Activated CD4-positive, alpha-beta memory T cell treated with anti-CD3 and anti-CD28 coated beads for 36 hours (primary cell): ENCODE data around the gene MS4A4E. TPM values are rescaled to one million over a fixed set of nuclear protein-coding genes. Genes with fewer than 3 reads are reported as not detected.
"Not testable (repeated sequence)": the region's sequence is repeated elsewhere in the genome, so short reads cannot be mapped to it uniquely, and the experiment has no call there.

Source experiments
- CTCF ChIA-PET: fragments of 350-600 bp; sonication (Branson Sonifier 250); formaldehyde crosslinking; loops from one replicate; lab custom pipeline; 2021; ENCODE audit warnings: antibody characterized with exemption, inconsistent platforms; lab: Charles Lee
- POLR2A ChIA-PET: fragments of 350-600 bp; sonication (Branson Sonifier 250); formaldehyde crosslinking; loops from one replicate; lab custom pipeline; 2021; ENCODE audit warnings: antibody characterized with exemption; lab: Charles Lee
- DNase-seq: peaks from one replicate; pipeline ENCODE4 v3.0.0-alpha.2; 2020
- H3K27ac Mint-ChIP-seq: one replicate; pipeline ENCODE4 v1.8.0; 2021; ENCODE audit warnings: mixed read lengths
- H3K27me3 Mint-ChIP-seq: one replicate; pipeline ENCODE4 v1.8.0; 2021; ENCODE audit warnings: mixed read lengths
- H3K36me3 Mint-ChIP-seq: one replicate; pipeline ENCODE4 v1.8.0; 2021; ENCODE audit warnings: mixed read lengths
- H3K4me1 Mint-ChIP-seq: one replicate; pipeline ENCODE4 v1.8.0; 2021; ENCODE audit warnings: low read depth, mixed read lengths
- H3K4me3 Mint-ChIP-seq: one replicate; pipeline ENCODE4 v1.8.0; 2021; ENCODE audit warnings: mild to moderate bottlenecking, mixed read lengths
- H3K9me3 Mint-ChIP-seq: one replicate; pipeline ENCODE4 v1.8.0; 2021; ENCODE audit warnings: mixed read lengths
- intact Hi-C: fragments of 100-400 bp; cut with micrococcal nuclease; formaldehyde crosslinking; loops from one replicate; pipeline ENCODE4 v1.15.1; 2023
- total RNA-seq, 2 experiments: library from RNA; stranded (reverse); gene quantifications; one replicate each; pipeline ENCODE4 v1.2.3, GENCODE V29; 2021

The MS4A4E gene
- not detected for total RNA-seq

DNA sequence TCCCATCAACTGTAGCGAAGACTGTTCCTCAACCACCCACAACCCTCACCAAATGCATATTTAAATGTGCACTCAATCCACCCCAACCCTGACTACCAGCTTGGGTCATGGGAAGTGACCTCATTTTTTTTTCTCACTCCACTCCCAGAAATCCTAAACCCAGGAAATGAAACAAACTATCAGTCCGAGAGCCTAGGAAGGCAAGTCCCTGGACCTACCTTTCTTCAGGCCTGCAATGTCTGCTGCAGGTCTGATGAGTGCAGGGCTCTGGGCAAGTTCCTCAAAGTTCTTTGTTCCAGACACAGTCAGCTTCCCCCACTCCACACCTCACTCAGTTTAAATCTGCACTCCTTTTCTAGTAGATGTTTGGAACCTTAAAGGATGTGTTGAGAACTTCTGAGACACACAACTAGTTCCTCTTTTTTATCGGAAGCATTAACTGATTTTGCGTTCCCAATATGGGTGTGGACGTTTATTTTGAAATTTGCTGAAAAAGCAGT, at the start of gene MS4A4E:
MS4A4E (minus strand) TSS at position 398 of the 500 bp plus-strand sequence. CDS start 13,082 bp downstream, outside the sequence.
- Mint-ChIP-seq H3K27ac (no peak within 1 kb of the TSS), H3K27me3 (peaks cover 16% of the 10 kb centered on the region), H3K9me3 (no peaks in the 10 kb centered on the region), H3K4me3 (no peak within 1 kb of the TSS), H3K36me3 (no peaks in the 10 kb centered on the region), H3K4me1 (no peaks in the 10 kb centered on the region)
- ChIA-PET CTCF (no interaction called here), POLR2A (no interaction called here)
- intact Hi-C loops = no loop called here
- no peak for DNase-seq

DNA sequence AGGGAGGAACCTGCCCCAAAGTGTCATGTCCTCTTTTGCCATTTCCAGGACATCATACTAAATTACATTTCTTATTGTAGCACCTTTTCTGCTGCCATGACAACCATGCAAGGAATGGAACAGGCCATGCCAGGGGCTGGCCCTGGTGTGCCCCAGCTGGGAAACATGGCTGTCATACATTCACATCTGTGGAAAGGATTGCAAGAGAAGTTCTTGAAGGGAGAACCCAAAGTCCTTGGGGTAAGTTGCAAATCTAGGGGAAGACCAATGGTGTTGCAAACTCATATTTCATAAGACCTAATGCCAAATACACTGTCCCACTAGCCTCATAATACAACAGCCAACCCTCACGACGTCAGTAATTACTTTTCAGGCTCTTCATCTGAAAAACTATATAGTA, 49.2 kb upstream of the MS4A4E start:
- Mint-ChIP-seq H3K36me3 (no peaks in the 10 kb centered on the region), H3K27ac (no peak overlapping the region), H3K4me1 (no peaks in the 10 kb centered on the region), H3K27me3 (peaks cover 15% of the 10 kb centered on the region), H3K9me3 (no peaks in the 10 kb centered on the region), H3K4me3 (no peak overlapping the region)
- no peak for DNase-seq
- POLR2A ChIA-PET = no interaction called here
- CTCF ChIA-PET = no interaction called here
- intact Hi-C loops = no loop called here

DNA sequence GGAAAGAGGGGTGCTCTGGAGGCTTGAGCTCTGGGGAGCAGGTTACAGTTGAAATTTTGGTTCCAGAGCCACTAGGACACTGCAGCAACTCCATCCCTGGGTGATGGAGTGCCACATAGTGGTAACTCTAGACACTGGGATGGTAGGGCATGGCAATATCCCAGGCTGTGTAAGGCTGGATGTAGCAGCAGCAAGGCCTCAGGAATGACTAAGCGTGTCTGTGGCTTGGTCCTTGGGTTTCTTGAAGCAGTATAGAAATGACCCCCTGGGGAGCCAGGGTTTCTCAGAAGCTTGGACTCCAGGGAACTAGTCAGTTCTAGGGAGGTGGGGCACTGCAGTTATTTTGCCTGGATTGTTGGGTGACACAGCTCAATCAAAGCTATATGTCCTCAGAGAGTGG, 45.6 kb upstream of the MS4A4E start:
- H3K27ac Mint-ChIP-seq = no peak overlapping the region
- H3K9me3 Mint-ChIP-seq = no peaks in the 10 kb centered on the region
- ChIA-PET CTCF (no interaction called here), POLR2A (no interaction called here)
- no peak for DNase-seq
- peaks cover 15% of the 10 kb centered on the region for H3K27me3 Mint-ChIP-seq
- intact Hi-C loops = no loop called here
- H3K36me3 Mint-ChIP-seq = no peaks in the 10 kb centered on the region
- H3K4me3 Mint-ChIP-seq = no peak overlapping the region
- H3K4me1 Mint-ChIP-seq = no peaks in the 10 kb centered on the region

DNA sequence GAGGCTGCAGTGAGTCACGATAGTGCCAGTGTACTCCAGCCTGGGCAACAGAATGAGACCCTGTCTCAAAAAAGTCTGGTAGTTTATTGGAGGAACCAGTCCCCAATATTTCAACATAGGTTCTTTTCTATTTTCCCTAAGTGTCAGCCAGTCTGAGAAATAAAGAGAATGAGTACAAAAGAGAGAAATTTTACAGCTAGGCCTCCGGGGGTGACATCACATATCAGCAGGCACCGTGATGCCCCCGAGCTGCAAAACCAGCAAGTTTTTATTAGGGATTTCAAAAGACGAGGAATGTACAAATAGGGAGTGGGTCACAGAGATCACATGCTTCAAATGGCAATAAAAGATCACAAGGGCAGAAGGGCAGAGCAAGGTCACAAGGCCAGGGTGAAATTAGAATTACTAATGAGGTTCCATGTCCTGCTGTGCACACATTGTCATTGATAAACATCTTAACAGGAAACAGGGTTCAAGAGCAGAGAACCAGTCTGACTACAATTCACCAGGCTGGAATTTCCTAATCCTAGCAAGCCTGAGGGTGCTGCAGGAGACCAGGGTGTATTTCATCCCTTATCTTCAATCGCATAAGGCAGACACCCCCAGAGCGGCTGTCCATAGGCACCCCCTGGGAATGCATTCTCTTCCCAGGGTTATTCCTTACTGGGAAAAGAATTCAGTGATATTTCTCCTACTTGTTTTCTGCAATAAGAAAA, 42.6 kb upstream of the MS4A4E start:
- H3K9me3 Mint-ChIP-seq, H3K4me1 Mint-ChIP-seq, DNase-seq, H3K36me3 Mint-ChIP-seq, intact Hi-C loops, H3K4me3 Mint-ChIP-seq, CTCF ChIA-PET, H3K27ac Mint-ChIP-seq, POLR2A ChIA-PET: not testable (repeated sequence)
- H3K27me3 Mint-ChIP-seq = peaks cover 11% of the 10 kb centered on the region

DNA sequence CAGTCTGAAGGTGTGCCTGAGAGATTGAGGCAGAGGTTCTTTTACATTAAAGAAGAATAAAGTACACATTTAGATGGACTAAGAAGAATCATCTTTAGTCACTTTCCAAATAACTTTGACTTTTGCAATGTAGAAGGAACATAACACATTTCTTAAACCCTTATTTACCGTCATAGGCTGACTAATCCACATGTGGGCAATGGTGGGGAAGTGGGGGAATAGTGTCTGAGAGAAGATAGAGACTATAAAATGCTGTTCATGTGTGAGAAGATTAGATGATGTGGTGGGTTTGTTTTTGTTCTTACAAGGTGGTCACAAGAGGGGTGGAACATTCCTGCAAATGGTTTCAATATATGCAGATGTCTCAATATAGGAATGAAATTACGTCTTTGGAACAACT, 39.3 kb upstream of the MS4A4E start:
- POLR2A ChIA-PET = no interaction called here
- no peak for DNase-seq
- no peak overlapping the region for H3K4me3 Mint-ChIP-seq
- CTCF ChIA-PET = no interaction called here
- no peak overlapping the region for H3K27ac Mint-ChIP-seq
- no peaks in the 10 kb centered on the region for H3K36me3 Mint-ChIP-seq
- no peaks in the 10 kb centered on the region for H3K9me3 Mint-ChIP-seq
- intact Hi-C loops = no loop called here
- peaks cover 17% of the 10 kb centered on the region for H3K27me3 Mint-ChIP-seq
- H3K4me1 Mint-ChIP-seq = no peaks in the 10 kb centered on the region

DNA sequence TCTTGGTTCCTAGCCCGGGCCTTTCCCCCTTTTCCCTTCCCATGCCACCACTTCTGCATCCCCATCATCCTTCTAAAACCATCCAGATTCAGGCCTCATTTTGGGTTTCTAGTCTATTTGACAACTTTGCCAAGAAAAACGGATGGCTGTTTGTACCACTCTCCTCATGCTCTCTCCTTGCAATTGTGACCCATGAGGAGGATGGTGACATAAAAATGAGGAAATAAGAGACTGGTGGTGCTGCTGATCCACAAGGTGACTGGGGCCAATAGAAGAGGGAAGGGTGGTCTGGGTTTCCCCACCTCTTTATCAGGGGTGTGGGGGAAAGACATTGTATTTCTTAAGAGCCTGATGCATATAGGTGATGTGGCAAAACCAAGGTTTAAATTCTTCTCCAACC, 38.5 kb upstream of the MS4A4E start:
- Mint-ChIP-seq H3K36me3 (no peaks in the 10 kb centered on the region), H3K27ac (no peak overlapping the region), H3K4me3 (no peak overlapping the region), H3K9me3 (no peaks in the 10 kb centered on the region), H3K4me1 (no peaks in the 10 kb centered on the region), H3K27me3 (peaks cover 17% of the 10 kb centered on the region)
- intact Hi-C loops = no loop called here
- POLR2A ChIA-PET = no interaction called here
- DNase-seq = no peak
- CTCF ChIA-PET = no interaction called here

DNA sequence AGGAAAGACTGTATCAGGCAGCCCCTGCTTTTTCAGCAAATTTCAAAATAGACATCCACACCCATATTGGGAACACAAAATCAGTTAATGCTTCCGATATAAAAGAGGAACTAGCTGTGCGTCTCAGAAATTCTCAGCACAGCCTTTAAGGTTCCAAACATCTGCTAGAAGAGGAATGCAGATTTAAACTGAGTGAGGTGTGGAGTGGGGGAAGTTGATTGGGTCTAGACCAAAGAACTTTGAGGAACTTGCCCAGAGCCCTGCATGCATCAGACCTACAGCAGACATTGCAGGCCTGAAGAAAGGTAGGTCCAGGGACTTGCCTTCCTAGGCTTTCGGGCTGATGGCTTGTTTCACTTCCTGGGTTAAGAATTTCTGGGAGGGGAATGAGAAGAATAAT, 37.5 kb upstream of the MS4A4E start, which contains the start of gene MS4A4A:
MS4A4A (plus strand) TSS at position 255 of the 400 bp plus-strand sequence; CDS start at position 265, 10 bp downstream.
- H3K4me1 Mint-ChIP-seq = no peaks in the 10 kb centered on the region
- intact Hi-C loops = no loop called here
- no peaks in the 10 kb centered on the region for H3K9me3 Mint-ChIP-seq
- ChIA-PET CTCF (no interaction called here), POLR2A (no interaction called here)
- no peak within 1 kb of the TSS for H3K27ac Mint-ChIP-seq
- no peak within 1 kb of the TSS for H3K4me3 Mint-ChIP-seq
- no peaks in the 10 kb centered on the region for H3K36me3 Mint-ChIP-seq
- no peak for DNase-seq
- H3K27me3 Mint-ChIP-seq = peaks cover 13% of the 10 kb centered on the region

DNA sequence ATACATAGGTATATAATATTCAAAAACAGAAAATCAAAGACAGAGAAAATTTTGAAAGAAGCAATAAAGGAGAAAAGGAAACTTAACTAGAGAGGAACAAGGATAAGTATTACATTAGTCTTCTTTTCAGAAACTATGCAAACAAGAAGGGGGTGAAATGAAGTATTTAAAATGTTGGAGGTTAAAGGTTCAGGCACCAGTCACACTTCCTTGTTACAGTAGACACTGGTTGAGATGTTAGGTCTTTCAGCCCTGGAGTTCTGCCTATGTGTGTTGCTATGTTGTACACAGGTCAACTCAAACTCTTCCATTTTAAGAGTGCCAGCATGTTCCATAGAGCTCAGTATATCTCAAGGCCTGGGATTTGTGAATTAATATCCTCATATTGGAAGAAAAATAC, 31.5 kb upstream of the MS4A4E start:
- Mint-ChIP-seq H3K27ac (no peak overlapping the region), H3K4me1 (no peaks in the 10 kb centered on the region), H3K4me3 (no peak overlapping the region), H3K36me3 (no peaks in the 10 kb centered on the region), H3K27me3 (peaks cover 21% of the 10 kb centered on the region), H3K9me3 (peaks cover 2% of the 10 kb centered on the region)
- DNase-seq = no peak
- ChIA-PET POLR2A (no interaction called here), CTCF (interaction anchor here (1.4 kb wide), 1 partner anchor 9 kb away, joined by 3 read pairs; no protein-coding TSS in a partner anchor)
- intact Hi-C loops = no loop called here

DNA sequence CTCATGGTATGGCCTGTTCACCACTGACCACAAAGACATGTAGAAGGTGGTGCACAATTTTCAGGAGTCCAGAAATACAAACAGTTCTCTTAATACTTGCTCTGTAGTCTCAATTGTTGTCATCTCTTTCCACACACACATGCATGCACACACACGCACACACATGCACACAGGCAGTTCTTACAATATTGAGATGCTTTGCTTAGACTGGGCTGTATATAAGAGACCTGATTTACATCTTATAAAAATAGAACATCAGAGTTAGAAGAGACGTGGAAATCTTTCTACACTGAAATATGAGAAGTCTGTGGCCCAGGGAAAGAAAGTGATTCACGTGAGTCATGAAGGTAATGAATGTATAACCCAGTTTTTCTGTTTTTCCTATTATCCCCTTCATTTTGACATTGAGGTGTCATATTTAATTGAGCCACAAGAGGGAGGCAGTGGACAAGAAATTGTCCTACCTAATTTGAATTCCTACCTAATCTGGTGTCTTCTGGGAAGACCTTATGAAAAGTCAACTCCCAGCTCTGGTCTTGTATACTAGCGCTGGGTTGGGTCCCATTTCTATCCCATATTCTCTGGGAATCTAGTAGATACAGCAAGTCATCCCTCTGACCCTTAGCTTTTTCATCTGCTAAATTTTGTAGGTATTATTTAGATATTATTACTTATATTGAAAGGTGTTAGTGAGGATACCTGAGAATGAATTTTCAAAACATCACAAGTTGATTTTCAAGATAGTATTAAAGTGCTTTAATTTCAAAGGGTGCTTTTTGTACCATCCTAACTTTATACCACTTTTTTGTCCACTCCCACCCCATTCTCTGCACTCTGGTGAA, 22.7 kb upstream of the MS4A4E start:
- no peak overlapping the region for H3K27ac Mint-ChIP-seq
- H3K4me1 Mint-ChIP-seq = no peaks in the 10 kb centered on the region
- no peak for DNase-seq
- H3K9me3 Mint-ChIP-seq = peaks cover 2% of the 10 kb centered on the region
- H3K27me3 Mint-ChIP-seq = peaks cover 8% of the 10 kb centered on the region
- H3K36me3 Mint-ChIP-seq = no peaks in the 10 kb centered on the region
- intact Hi-C loops = loop anchor here (1.0 to 5.0 kb wide), 4 partner anchors 42 to 353 kb away; no protein-coding TSS in a partner anchor
- POLR2A ChIA-PET = no interaction called here
- CTCF ChIA-PET = interaction anchor here (0.6 to 3.1 kb wide), 18 partner anchors 8 to 354 kb away, joined by 3 to 17 read pairs (median 3); no protein-coding TSS in a partner anchor
- H3K4me3 Mint-ChIP-seq = no peak overlapping the region

DNA sequence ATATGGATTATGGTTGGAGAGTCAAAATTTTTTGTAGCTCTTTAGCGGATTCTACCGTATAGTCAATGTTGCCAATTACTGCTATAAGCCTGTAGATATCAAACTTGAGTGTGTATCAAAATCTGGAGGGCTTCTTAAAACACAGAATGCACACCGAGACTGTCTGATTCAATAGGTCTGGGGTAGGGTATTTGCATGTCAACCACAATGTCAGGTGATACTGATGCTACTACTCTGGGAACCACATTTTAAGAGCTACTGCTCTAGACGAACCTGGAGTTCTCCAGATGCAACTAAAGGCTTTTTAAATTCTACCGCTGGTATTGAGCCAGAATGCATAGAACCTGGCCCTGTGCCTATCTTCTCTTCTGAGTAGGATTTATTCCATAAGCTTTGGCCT, 21.7 kb upstream of the MS4A4E start:
- Mint-ChIP-seq H3K4me3 (no peak overlapping the region), H3K4me1 (no peaks in the 10 kb centered on the region), H3K9me3 (no peaks in the 10 kb centered on the region), H3K36me3 (no peaks in the 10 kb centered on the region), H3K27me3 (peaks cover 8% of the 10 kb centered on the region), H3K27ac (no peak overlapping the region)
- intact Hi-C loops = loop anchor here (1.0 to 5.0 kb wide), 3 partner anchors 43 to 223 kb away; no protein-coding TSS in a partner anchor
- DNase-seq = no peak
- ChIA-PET CTCF (interaction anchor here (0.7 to 3.1 kb wide), 10 partner anchors 11 to 355 kb away, joined by 3 to 17 read pairs (median 4); no protein-coding TSS in a partner anchor), POLR2A (no interaction called here)

DNA sequence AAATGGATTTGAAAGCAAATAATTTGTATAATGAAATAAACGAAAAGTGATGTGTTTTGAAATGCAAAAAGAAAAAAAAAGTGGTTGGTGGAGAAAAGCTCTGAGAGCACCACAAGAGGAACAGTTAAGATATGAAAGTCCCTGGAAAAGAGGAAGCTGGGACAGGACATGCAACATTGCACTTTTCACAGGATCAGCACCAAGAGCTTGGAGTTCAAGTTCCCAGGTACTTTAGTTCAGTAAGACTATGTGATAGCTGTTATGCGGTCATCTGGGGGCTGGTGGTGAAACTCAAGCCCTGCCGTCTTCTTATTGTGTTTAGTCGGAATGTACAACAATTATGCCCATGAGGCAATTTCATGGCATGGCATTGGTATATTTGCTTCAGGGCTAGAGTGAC, 20.5 kb upstream of the MS4A4E start:
- H3K4me3 Mint-ChIP-seq = no peak overlapping the region
- DNase-seq = no peak
- no peaks in the 10 kb centered on the region for H3K36me3 Mint-ChIP-seq
- peaks cover 6% of the 10 kb centered on the region for H3K27me3 Mint-ChIP-seq
- CTCF ChIA-PET = interaction anchor here (1.4 to 1.7 kb wide), 2 partner anchors 13 to 71 kb away, joined by 4 to 7 read pairs; no protein-coding TSS in a partner anchor
- H3K9me3 Mint-ChIP-seq = no peaks in the 10 kb centered on the region
- no peaks in the 10 kb centered on the region for H3K4me1 Mint-ChIP-seq
- intact Hi-C loops = no loop called here
- H3K27ac Mint-ChIP-seq = no peak overlapping the region
- POLR2A ChIA-PET = no interaction called here

DNA sequence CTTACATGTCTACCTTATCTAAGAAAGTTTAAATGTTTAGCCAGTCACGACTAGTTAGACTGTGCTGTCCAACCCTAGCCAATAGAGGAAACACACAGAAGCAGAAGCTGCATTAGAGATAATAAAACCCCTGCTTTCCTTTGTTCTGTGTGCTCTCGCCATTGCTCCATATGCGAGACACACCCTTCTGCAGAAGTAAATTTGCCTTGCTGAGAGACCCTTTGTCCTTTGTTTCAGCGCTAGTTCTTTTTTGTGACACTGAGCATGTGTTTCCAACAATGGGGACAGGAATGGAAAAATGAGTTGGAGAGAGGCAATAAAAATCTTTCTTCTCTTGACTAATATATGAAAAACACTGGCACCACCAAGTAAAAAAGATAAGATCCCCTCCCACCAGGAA, 18.1 kb upstream of the MS4A4E start:
- H3K27me3 Mint-ChIP-seq = peaks cover 6% of the 10 kb centered on the region
- H3K4me1 Mint-ChIP-seq = no peaks in the 10 kb centered on the region
- no peaks in the 10 kb centered on the region for H3K9me3 Mint-ChIP-seq
- no peak overlapping the region for H3K27ac Mint-ChIP-seq
- intact Hi-C loops = no loop called here
- CTCF ChIA-PET = no interaction called here
- no peaks in the 10 kb centered on the region for H3K36me3 Mint-ChIP-seq
- no peak overlapping the region for H3K4me3 Mint-ChIP-seq
- POLR2A ChIA-PET = no interaction called here
- no peak for DNase-seq
